H9 (cell line): Measurements from ENCODE around the gene AP1S1. TPM values are rescaled to one million over a fixed set of nuclear protein-coding genes. Genes with fewer than 3 reads are reported as not detected.
A peak's percentile ranks its signal among the peaks of the same experiment; 100 is the strongest.

Source experiments
- DNase-seq: peaks from one replicate; pipeline ENCODE4 v3.0.0-alpha.2; 2017
- H2AFZ ChIP-seq: one replicate; pipeline ENCODE4 v1.6.1; 2013; ENCODE audit warnings: mild to moderate bottlenecking, low read length, control low read depth, moderate library complexity
- H2AK5ac ChIP-seq: 2 replicates; pipeline ENCODE4 v1.6.1; 2013; ENCODE audit warnings: low read length, control low read depth, mixed read lengths; ENCODE audit not compliant: insufficient read length
- H2BK120ac ChIP-seq: one replicate; pipeline ENCODE4 v1.6.1; 2013; ENCODE audit warnings: low read depth, mild to moderate bottlenecking, low read length, control low read depth, inconsistent platforms; ENCODE audit not compliant: poor library complexity, severe bottlenecking
- H2BK12ac ChIP-seq: 2 replicates; pipeline ENCODE4 v1.6.1; 2013; ENCODE audit warnings: low read length, control low read depth, mixed read lengths, low read depth; ENCODE audit not compliant: insufficient read length
- H2BK15ac ChIP-seq: 2 replicates; pipeline ENCODE4 v1.6.1; 2013; ENCODE audit warnings: low read depth, low read length, control low read depth
- H2BK20ac ChIP-seq: one replicate; pipeline ENCODE4 v1.6.1; 2013; ENCODE audit warnings: low read depth, mild to moderate bottlenecking, low read length, control low read depth, inconsistent platforms; ENCODE audit not compliant: poor library complexity, severe bottlenecking
- H2BK5ac ChIP-seq: 2 replicates; pipeline ENCODE4 v1.6.1; 2013; ENCODE audit warnings: low read length, control low read depth, mixed read lengths; ENCODE audit not compliant: insufficient read length
- H3K14ac ChIP-seq: 2 replicates; pipeline ENCODE4 v1.6.1; 2013; ENCODE audit warnings: low read length, control low read depth; ENCODE audit not compliant: insufficient read depth
- H3K18ac ChIP-seq: 2 replicates; pipeline ENCODE4 v1.6.1; 2013; ENCODE audit warnings: low read depth, mild to moderate bottlenecking, mixed read lengths, low read length, control low read depth; ENCODE audit not compliant: insufficient read length
- H3K23ac ChIP-seq: 2 replicates; pipeline ENCODE4 v1.6.1; 2013; ENCODE audit warnings: low read length, control low read depth, mixed read lengths, low read depth; ENCODE audit not compliant: insufficient read length
- H3K23me2 ChIP-seq: 2 replicates; pipeline ENCODE4 v1.6.1; 2013; ENCODE audit warnings: low read depth, mild to moderate bottlenecking, mixed read lengths, low read length, control low read depth; ENCODE audit not compliant: insufficient read length, poor library complexity, severe bottlenecking
- H3K27ac ChIP-seq: 2 replicates; pipeline ENCODE4 v1.5.1; 2013; ENCODE audit warnings: low read length, control low read depth, mixed read lengths, low read depth; ENCODE audit not compliant: insufficient read length
- H3K27me3 ChIP-seq: 2 replicates; pipeline ENCODE4 v1.6.1; 2013; ENCODE audit warnings: low read length, control low read depth, inconsistent platforms; ENCODE audit not compliant: insufficient read depth
- H3K4ac ChIP-seq: 2 replicates; pipeline ENCODE4 v1.6.1; 2013; ENCODE audit warnings: low read depth, mild to moderate bottlenecking, control low read depth, inconsistent platforms, low read length, moderate library complexity
- H3K4me1 ChIP-seq: 2 replicates; pipeline ENCODE4 v1.6.1; 2013; ENCODE audit warnings: low read length, control low read depth, inconsistent platforms; ENCODE audit not compliant: insufficient read depth
- H3K4me2 ChIP-seq: 2 replicates; pipeline ENCODE4 v1.6.1; 2013; ENCODE audit warnings: low read length, control low read depth, mixed read lengths; ENCODE audit not compliant: insufficient read length, insufficient read depth
- H3K56ac ChIP-seq: 2 replicates; pipeline ENCODE4 v1.6.1; 2013; ENCODE audit warnings: low read depth, mild to moderate bottlenecking, mixed read lengths, low read length, control low read depth; ENCODE audit not compliant: insufficient read length
- H3K79me1 ChIP-seq: 2 replicates; pipeline ENCODE4 v1.6.1; 2013; ENCODE audit warnings: low read depth, mild to moderate bottlenecking, moderate library complexity, low read length, control low read depth, inconsistent platforms; ENCODE audit not compliant: insufficient read depth, poor library complexity, severe bottlenecking
- H3K79me2 ChIP-seq: 2 replicates; pipeline ENCODE4 v1.6.1; 2013; ENCODE audit warnings: low read length, control low read depth, inconsistent platforms; ENCODE audit not compliant: insufficient read depth
- H3K9ac ChIP-seq: 2 replicates; pipeline ENCODE4 v1.6.1; 2013; ENCODE audit warnings: low read length, control low read depth, mixed read lengths; ENCODE audit not compliant: insufficient read length; ENCODE audit errors: extremely low read depth
- H3K9me3 ChIP-seq: one replicate; pipeline ENCODE4 v1.6.1; 2013; ENCODE audit warnings: low read depth, low read length, inconsistent platforms; ENCODE audit not compliant: control insufficient read depth
- H3T11ph ChIP-seq: one replicate; pipeline ENCODE4 v1.6.1; 2013; ENCODE audit warnings: mild to moderate bottlenecking, low read length, control low read depth, inconsistent platforms
- H4K20me1 ChIP-seq: one replicate; pipeline ENCODE4 v1.6.1; 2013; ENCODE audit not compliant: control insufficient read depth, insufficient read length, insufficient read depth
- H4K5ac ChIP-seq: 2 replicates; pipeline ENCODE4 v1.6.1; 2013; ENCODE audit warnings: low read depth, mild to moderate bottlenecking, mixed read lengths, low read length, control low read depth; ENCODE audit not compliant: insufficient read length
- H4K8ac ChIP-seq: replicated peaks from 2 replicates; pipeline ENCODE4 v1.6.1; 2013; ENCODE audit warnings: low read length, control low read depth, mixed read lengths, low read depth; ENCODE audit not compliant: insufficient read length
- H4K91ac ChIP-seq: 2 replicates; pipeline ENCODE4 v1.6.1; 2013; ENCODE audit warnings: low read depth, mild to moderate bottlenecking, moderate library complexity, mixed read lengths, low read length, control low read depth; ENCODE audit not compliant: insufficient read length
- H3K27ac Mint-ChIP-seq, 3 experiments: 2 replicates in 2 of 3; 3 replicates in 1 of 3; pipeline ENCODE4 v1.8.0; 2020 to 2021; ENCODE audit warnings: mixed read lengths in 3 of 3, mild to moderate bottlenecking in 1 of 3, moderate library complexity in 1 of 3
- H3K27me3 Mint-ChIP-seq: 2 replicates; pipeline ENCODE4 v1.8.0; 2021; ENCODE audit warnings: low read depth, mild to moderate bottlenecking, moderate library complexity, mixed read lengths
- H3K36me3 Mint-ChIP-seq, 3 experiments: 2 replicates in 2 of 3; 3 replicates in 1 of 3; pipeline ENCODE4 v1.8.0; 2020 to 2021; ENCODE audit warnings: low read depth in 3 of 3, mixed read lengths in 3 of 3; ENCODE audit not compliant: insufficient read depth in 1 of 3
- H3K4me1 Mint-ChIP-seq, 2 experiments: 2 replicates each; pipeline ENCODE4 v1.8.0; 2020; ENCODE audit warnings: mixed read lengths in 2 of 2
- H3K4me3 Mint-ChIP-seq, 2 experiments: 2 replicates in 1 of 2; 3 replicates in 1 of 2; pipeline ENCODE4 v1.8.0; 2020 to 2021; ENCODE audit warnings: mild to moderate bottlenecking in 2 of 2, mixed read lengths in 2 of 2, moderate library complexity in 1 of 2
- H3K9me3 Mint-ChIP-seq, 2 experiments: 2 replicates in 1 of 2; 3 replicates in 1 of 2; pipeline ENCODE4 v1.8.0; 2020; ENCODE audit warnings: mild to moderate bottlenecking in 2 of 2, mixed read lengths in 2 of 2, moderate library complexity in 1 of 2
- CTCF ChIP-seq: fragments of 200-600 bp; sonication (generic); conservative IDR thresholded peaks from 3 replicates; pipeline ENCODE4 v1.8.0; 2021; ENCODE audit warnings: antibody characterized with exemption, mild to moderate bottlenecking
- WGBS: extraction: QIAGEN DNeasy Blood & Tissue Kit; methylation state at CpG from one replicate; pipeline ENCODE4 v1.1.7; 2013; ENCODE audit warnings: missing lambda C conversion rate, low lambda C conversion rate, mixed read lengths; ENCODE audit not compliant: insufficient read length; ENCODE audit errors: extremely low coverage; 5-methylcytosine and 5-hydroxymethylcytosine counted together
- total RNA-seq: library from RNA; stranded (reverse); gene quantifications from 2 replicates; pipeline ENCODE4 v1.2.1, GENCODE V29; 2021

Gene AP1S1
- total RNA-seq, 1 experiment from 2014 or later: 65.2 TPM

- H2BK20ac ChIP-seq: no peak overlapping the region
- Mint-ChIP-seq H3K36me3 (peaks cover 0 to 28% (median 24%) of the 10 kb centered on the region in 3 experiments; a peak in 4 of 7 replicates), H3K27ac (peak overlapping the region in 2 of 3 experiments; percentile 82 to 87; a peak in 4 of 7 replicates), H3K4me1 (peaks cover 41 to 54% of the 10 kb centered on the region in 2 experiments), H3K9me3 (peaks cover 2 to 8% of the 10 kb centered on the region in 2 experiments; a peak in 4 of 5 replicates), H3K4me3 (peak overlapping the region in 1 of 2 experiments; percentile 30; a peak in 1 of 5 replicates), H3K27me3 (peaks cover 11% of the 10 kb centered on the region)
- H3K27ac ChIP-seq: peak overlapping the region; percentile 9
- H4K5ac ChIP-seq: no peak overlapping the region
- no peaks in the 10 kb centered on the region for H3K9me3 ChIP-seq
- H3K4me2 ChIP-seq: no peak overlapping the region
- no peak overlapping the region for H2BK12ac ChIP-seq
- H4K20me1 ChIP-seq: no peaks in the 10 kb centered on the region
- H2BK15ac ChIP-seq: no peak overlapping the region
- H2AK5ac ChIP-seq: no peak overlapping the region
- H3K23me2 ChIP-seq: peaks cover 6% of the 10 kb centered on the region
- no peak overlapping the region for H3K23ac ChIP-seq
- peak overlapping the region; percentile 13 for H3K18ac ChIP-seq
- no peaks in the 10 kb centered on the region for H3K79me1 ChIP-seq
- no peak overlapping the region for H2BK120ac ChIP-seq
- no peaks in the 10 kb centered on the region; the same call in 1 of the 2 replicates for H3K27me3 ChIP-seq
- no peaks in the 10 kb centered on the region for H3K79me2 ChIP-seq
- H3K4ac ChIP-seq: no peak overlapping the region
- no peak overlapping the region for H4K91ac ChIP-seq
- H4K8ac ChIP-seq: no peak overlapping the region
- H2AFZ ChIP-seq: no peak overlapping the region
- H3K56ac ChIP-seq: no peak overlapping the region
- H3K9ac ChIP-seq: no peak overlapping the region
- peaks cover 2% of the 10 kb centered on the region; the same call in 1 of the 2 replicates for H3K4me1 ChIP-seq
- no peak overlapping the region for H3T11ph ChIP-seq
- no peak overlapping the region for H2BK5ac ChIP-seq
- peak; percentile 62 for DNase-seq
- WGBS: no CpG with 5 or more reads among the region's 14 CpGs
- TF ChIP-seq CTCF: no peak
- no peak overlapping the region; the same call in 1 of the 2 replicates for H3K14ac ChIP-seq
Observed at GRCh38 chr7:101156866-101157589, 2.8 kb downstream of the AP1S1 start.
